Jurkat, Clone E6-1 (cell line): ENCODE measurements around the gene ABCC8.

Experiments used
- DNase-seq: peaks from one replicate; pipeline ENCODE4 v3.0.0-alpha.2; 2011; ENCODE audit warnings: low read depth, low spot score
- H3K4me3 ChIP-seq: 2 replicates; pipeline ENCODE4 v1.5.1; 2011; ENCODE audit warnings: mild to moderate bottlenecking, low read length, control low read depth, moderate library complexity

Gene ABCC8

GRCh38 chr11:17412488-17413180 is 64.0 kb downstream of the ABCC8 start:
- no peak overlapping the region for H3K4me3 ChIP-seq
- no peak for DNase-seq

GRCh38 chr11:17411418-17411817 is 65.2 kb downstream of the ABCC8 start:
- H3K4me3 ChIP-seq = no peak overlapping the region
- DNase-seq = no peak

GRCh38 chr11:17410606-17411379 is 65.9 kb downstream of the ABCC8 start:
- DNase-seq = no peak
- no peak overlapping the region for H3K4me3 ChIP-seq

GRCh38 chr11:17408641-17409040 is 68.0 kb downstream of the ABCC8 start:
- DNase-seq = no peak
- H3K4me3 ChIP-seq = no peak overlapping the region

- no peak for DNase-seq
- H3K4me3 ChIP-seq = no peak overlapping the region
Measured at GRCh38 chr11:17408026-17408425, 68.6 kb downstream of the ABCC8 start.

- no peak for DNase-seq
- no peak overlapping the region for H3K4me3 ChIP-seq
Measured at GRCh38 chr11:17407575-17407974, 69.1 kb downstream of the ABCC8 start.

GRCh38 chr11:17406818-17407149 is 69.9 kb downstream of the ABCC8 start:
- DNase-seq = no peak
- H3K4me3 ChIP-seq = no peak overlapping the region

- DNase-seq = no peak
- no peak overlapping the region for H3K4me3 ChIP-seq
Measured at GRCh38 chr11:17406082-17406817, 70.4 kb downstream of the ABCC8 start.

- no peak overlapping the region for H3K4me3 ChIP-seq
- DNase-seq = no peak
Measured at GRCh38 chr11:17405232-17406005, 71.2 kb downstream of the ABCC8 start.

GRCh38 chr11:17403980-17404759 is 72.5 kb downstream of the ABCC8 start:
- DNase-seq = no peak
- no peak overlapping the region for H3K4me3 ChIP-seq

- no peak for DNase-seq
- no peak overlapping the region for H3K4me3 ChIP-seq
Measured at GRCh38 chr11:17402486-17402885, 74.2 kb downstream of the ABCC8 start.

GRCh38 chr11:17401841-17402240 is 74.8 kb downstream of the ABCC8 start:
- DNase-seq = no peak

GRCh38 chr11:17401316-17401715 is 75.3 kb downstream of the ABCC8 start:
- H3K4me3 ChIP-seq = no peak overlapping the region

More at GRCh38 chr11:17401841-17402240, 74.8 kb downstream of the ABCC8 start:
- H3K4me3 ChIP-seq = no peak overlapping the region

GRCh38 chr11:17400048-17400775 is 76.4 kb downstream of the ABCC8 start:
- no peak for DNase-seq
- H3K4me3 ChIP-seq = no peak overlapping the region

More at GRCh38 chr11:17401316-17401715, 75.3 kb downstream of the ABCC8 start:
- DNase-seq = no peak

GRCh38 chr11:17399236-17399635 is 77.4 kb downstream of the ABCC8 start:
- no peak for DNase-seq

GRCh38 chr11:17397311-17398002 is 79.2 kb downstream of the ABCC8 start:
- no peak for DNase-seq
- H3K4me3 ChIP-seq = no peak overlapping the region

More at GRCh38 chr11:17399236-17399635, 77.4 kb downstream of the ABCC8 start:
- no peak overlapping the region for H3K4me3 ChIP-seq

GRCh38 chr11:17396598-17397310 is 79.9 kb downstream of the ABCC8 start:
- H3K4me3 ChIP-seq = no peak overlapping the region
- no peak for DNase-seq
